Fibroblast of villous mesenchyme (primary cell): ENCODE measurements around the gene PIP4K2A. TPM values are rescaled to one million over a fixed set of nuclear protein-coding genes. Genes with fewer than 3 reads are reported as not detected.

Source experiments
- DNase-seq: peaks from one replicate; pipeline ENCODE4 v3.0.0-alpha.2; 2010; ENCODE audit warnings: low read depth
- H3K4me3 ChIP-seq: 2 replicates; pipeline ENCODE4 v1.5.1; 2011; ENCODE audit warnings: low read depth, mild to moderate bottlenecking, low read length
- CTCF ChIP-seq: IDR thresholded peaks from 2 replicates; pipeline ENCODE4 v1.5.1; 2012; ENCODE audit warnings: low read depth, mild to moderate bottlenecking, low read length; ENCODE audit not compliant: insufficient read depth
- total RNA-seq: library from RNA; depleted of rRNA; stranded (reverse); fragments of >200 nt; gene quantifications from 2 replicates; pipeline ENCODE4 v1.2.3, GENCODE V29; 2012

The PIP4K2A gene
- total RNA-seq, 1 donor = 35.8 TPM

DNA sequence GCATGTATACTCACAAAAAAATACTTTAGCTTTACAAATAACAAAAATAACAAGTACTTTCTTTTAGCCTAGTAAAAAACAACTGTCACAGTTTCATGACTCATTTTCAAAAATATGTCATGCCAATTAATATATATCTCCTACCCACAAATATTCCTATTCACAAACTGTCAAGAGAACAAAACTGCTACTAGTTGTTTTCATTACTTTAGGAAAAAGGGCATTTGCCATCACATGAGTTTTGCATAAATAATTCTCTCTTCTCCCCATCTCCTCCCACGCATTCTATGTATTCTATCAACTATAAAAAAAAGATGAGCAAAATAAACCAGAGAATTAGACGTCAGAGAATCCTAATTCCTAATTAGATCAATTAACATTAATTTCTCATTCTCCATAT is 87.6 kb downstream of the PIP4K2A start:
- TF ChIP-seq CTCF = no peak
- no peak for DNase-seq

GRCh38 chr10:22625516-22626290 is 88.7 kb downstream of the PIP4K2A start:
- no peak overlapping the region for H3K4me3 ChIP-seq
- DNase-seq = no peak
- TF ChIP-seq CTCF = no peak

More for the DNA sequence above, 87.6 kb downstream of the PIP4K2A start:
- H3K4me3 ChIP-seq = no peak overlapping the region

- H3K4me3 ChIP-seq = no peak overlapping the region
- DNase-seq = peak; percentile 80
- no peak for TF ChIP-seq CTCF
Measured at GRCh38 chr10:22624287-22624738, 90.1 kb downstream of the PIP4K2A start.

GRCh38 chr10:22623633-22624253 is 90.6 kb downstream of the PIP4K2A start:
- no peak overlapping the region for H3K4me3 ChIP-seq
- no peak for TF ChIP-seq CTCF
- no peak for DNase-seq

DNA sequence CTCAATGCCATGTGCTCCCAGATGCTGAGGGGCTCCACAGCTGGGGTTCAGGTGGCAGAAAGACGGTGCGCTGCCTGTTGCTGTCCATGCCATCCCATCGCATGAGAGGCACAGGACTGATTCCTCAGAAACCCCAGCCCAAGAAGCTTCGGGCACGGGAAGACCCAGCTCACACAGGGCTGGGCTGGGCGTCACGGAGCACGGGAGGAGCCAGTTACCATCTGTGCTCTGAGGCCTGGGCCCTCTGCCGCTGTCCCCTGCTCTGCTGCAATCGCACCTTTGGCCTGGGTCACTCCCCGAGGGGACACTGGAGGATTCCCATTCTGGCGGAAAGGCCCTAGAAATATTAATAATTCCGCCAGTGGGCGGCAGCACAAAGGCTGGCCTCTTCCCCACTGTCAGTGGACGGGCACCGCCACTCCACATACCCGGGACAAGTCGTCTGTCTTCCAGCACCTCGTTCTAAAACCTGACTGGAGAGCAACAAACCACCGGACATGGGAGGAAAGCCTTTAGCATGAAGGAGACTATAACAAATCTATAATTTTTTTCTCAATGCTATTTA is 92.1 kb downstream of the PIP4K2A start:
- H3K4me3 ChIP-seq = no peak overlapping the region
- no peak for TF ChIP-seq CTCF
- DNase-seq = no peak

DNA sequence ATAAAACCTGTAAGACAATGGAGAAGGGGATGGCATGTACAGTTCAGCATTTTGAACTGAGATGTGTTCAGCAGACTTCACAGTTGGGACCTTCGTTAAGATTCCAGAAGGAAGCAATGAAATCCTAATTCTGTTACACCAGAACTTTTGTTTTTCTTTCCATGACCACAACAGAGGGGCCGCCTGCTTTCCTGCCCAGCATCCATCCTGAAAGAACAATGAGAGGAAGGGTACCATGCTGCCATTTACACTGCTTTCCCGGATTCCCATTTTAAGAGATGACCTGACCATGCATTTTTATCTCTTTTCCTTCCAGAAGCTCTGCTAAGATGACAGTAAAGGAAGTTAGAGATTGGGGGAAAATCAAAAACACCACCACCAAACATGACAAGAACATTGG is 92.7 kb downstream of the PIP4K2A start:
- no peak for DNase-seq
- H3K4me3 ChIP-seq = no peak overlapping the region
- no peak for TF ChIP-seq CTCF
